Stimulated activated CD4-positive, alpha-beta T cell treated with anti-CD3 and anti-CD28 coated beads, Interleukin-12 subunit alpha, Interleukin-12 subunit beta, amount 100 ng/mL, for 24 hours (primary cell): ENCODE results near the gene B3GNT4.
A peak's percentile ranks its signal among the peaks of the same experiment; 100 is the strongest.
"Not testable (repeated sequence)": the region's sequence is repeated elsewhere in the genome, so short reads cannot be mapped to it uniquely, and the experiment has no call there.

Experiments
- DNase-seq, 2 experiments: peaks; one replicate each; pipeline ENCODE4 v3.0.0-alpha.2; 2020; ENCODE audit warnings: low read depth in 2 of 2

Gene B3GNT4

GRCh38 chr12:122187466-122187865 lies 16.0 kb upstream of the B3GNT4 start:
- DNase-seq, result no peak

- DNase-seq, result no peak
These were observed 13.7 kb upstream of the B3GNT4 start for GRCh38 chr12:122189626-122190475.

GRCh38 chr12:122190842-122191668 lies 12.5 kb upstream of the B3GNT4 start:
- DNase-seq, result peak; percentile 31 to 69

GRCh38 chr12:122192441-122192840 lies 11.1 kb upstream of the B3GNT4 start:
- no peak for DNase-seq

GRCh38 chr12:122194804-122195203 lies 8.7 kb upstream of the B3GNT4 start:
- no peak for DNase-seq

GRCh38 chr12:122195405-122195804 lies 8.1 kb upstream of the B3GNT4 start:
- DNase-seq, result no peak

GRCh38 chr12:122197612-122197966 lies 5.9 kb upstream of the B3GNT4 start:
- DNase-seq, result no peak

- DNase-seq, result no peak
These were observed 3.8 kb upstream of the B3GNT4 start for GRCh38 chr12:122199484-122200355.

GRCh38 chr12:122200541-122201175 lies 2.9 kb upstream of the B3GNT4 start:
- no peak for DNase-seq

GRCh38 chr12:122201381-122201780 lies 2.1 kb upstream of the B3GNT4 start:
- no peak for DNase-seq

GRCh38 chr12:122202017-122202416 lies 1.5 kb upstream of the B3GNT4 start:
- no peak for DNase-seq

GRCh38 chr12:122202811-122203210 lies 698 bp upstream of the B3GNT4 start:
- DNase-seq, result not testable (repeated sequence)

GRCh38 chr12:122204167-122205052 lies 901 bp downstream of the B3GNT4 start:
- DNase-seq, result no peak

- no peak for DNase-seq
These were observed 1.8 kb downstream of the B3GNT4 start for GRCh38 chr12:122205053-122205925.

- no peak for DNase-seq
These were observed 2.8 kb downstream of the B3GNT4 start for GRCh38 chr12:122206111-122206881.

- no peak for DNase-seq
These were observed 3.5 kb downstream of the B3GNT4 start for GRCh38 chr12:122206976-122207375.

GRCh38 chr12:122207391-122207790 lies 3.9 kb downstream of the B3GNT4 start:
- no peak for DNase-seq

GRCh38 chr12:122208073-122208820 lies 4.7 kb downstream of the B3GNT4 start:
- DNase-seq, result no peak
